ENCODE data around the gene EXOC4.

Gene EXOC4

GRCh38 chr7:133724148-133724547, 471.3 kb downstream of the EXOC4 start:
- Histone ChIP-seq H3K4me3 (no peak overlapping the region), H3K9me3 (no peaks in the 10 kb centered on the region), H3K27ac (no peak overlapping the region), H3K4me1 (no peaks in the 10 kb centered on the region), H3K36me3 (no peaks in the 10 kb centered on the region), H3K27me3 (no peaks in the 10 kb centered on the region)
- intact Hi-C loops (cut with DNase I; ENCODE audit: low total_unique reads): no loop called here
- no peak for DNase-seq
- no peak for TF ChIP-seq CTCF (IDR thresholded peaks at IDR 0.05)

GRCh38 chr7:133724694-133725093, 471.8 kb downstream of the EXOC4 start:
- H3K36me3 ChIP-seq: no peaks in the 10 kb centered on the region
- DNase-seq: no peak
- H3K9me3 ChIP-seq: no peaks in the 10 kb centered on the region
- intact Hi-C loops (cut with DNase I; ENCODE audit: low total_unique reads): no loop called here
- no peak overlapping the region for H3K4me3 ChIP-seq
- no peak for TF ChIP-seq CTCF (IDR thresholded peaks at IDR 0.05)
- H3K27me3 ChIP-seq: no peaks in the 10 kb centered on the region
- no peak overlapping the region for H3K27ac ChIP-seq
- no peaks in the 10 kb centered on the region for H3K4me1 ChIP-seq

GRCh38 chr7:133727476-133728214, 474.8 kb downstream of the EXOC4 start:
- DNase-seq: no peak
- intact Hi-C loops (cut with DNase I; ENCODE audit: low total_unique reads): no loop called here
- Histone ChIP-seq H3K9me3 (no peaks in the 10 kb centered on the region), H3K4me1 (no peaks in the 10 kb centered on the region), H3K36me3 (no peaks in the 10 kb centered on the region), H3K4me3 (no peak overlapping the region), H3K27me3 (no peaks in the 10 kb centered on the region), H3K27ac (no peak overlapping the region)
- TF ChIP-seq CTCF (IDR thresholded peaks at IDR 0.05): no peak

- no peak overlapping the region for H3K4me3 ChIP-seq
- no peaks in the 10 kb centered on the region for H3K4me1 ChIP-seq
- no peak for TF ChIP-seq CTCF (IDR thresholded peaks at IDR 0.05)
- no peak for DNase-seq
- H3K9me3 ChIP-seq: no peaks in the 10 kb centered on the region
- intact Hi-C loops (cut with DNase I; ENCODE audit: low total_unique reads): no loop called here
- H3K27me3 ChIP-seq: no peaks in the 10 kb centered on the region
- no peak overlapping the region for H3K27ac ChIP-seq
- no peaks in the 10 kb centered on the region for H3K36me3 ChIP-seq
Observed at GRCh38 chr7:133730360-133730759, 477.5 kb downstream of the EXOC4 start.

GRCh38 chr7:133733401-133733800, 480.5 kb downstream of the EXOC4 start:
- no peak overlapping the region for H3K4me3 ChIP-seq
- no peaks in the 10 kb centered on the region for H3K4me1 ChIP-seq
- H3K36me3 ChIP-seq: no peaks in the 10 kb centered on the region
- H3K27me3 ChIP-seq: no peaks in the 10 kb centered on the region
- no peak for TF ChIP-seq CTCF (IDR thresholded peaks at IDR 0.05)
- intact Hi-C loops (cut with DNase I; ENCODE audit: low total_unique reads): no loop called here
- H3K27ac ChIP-seq: no peak overlapping the region
- no peak for DNase-seq
- H3K9me3 ChIP-seq: no peaks in the 10 kb centered on the region

GRCh38 chr7:133735222-133735621, 482.3 kb downstream of the EXOC4 start:
- Histone ChIP-seq H3K27ac (no peak overlapping the region), H3K9me3 (no peaks in the 10 kb centered on the region), H3K36me3 (no peaks in the 10 kb centered on the region), H3K4me3 (no peak overlapping the region), H3K4me1 (no peaks in the 10 kb centered on the region), H3K27me3 (no peaks in the 10 kb centered on the region)
- no peak for DNase-seq
- no peak for TF ChIP-seq CTCF (IDR thresholded peaks at IDR 0.05)
- intact Hi-C loops (cut with DNase I; ENCODE audit: low total_unique reads): no loop called here
